GM12874 (cell line): Measurements from ENCODE around the gene PRXL2A.

Source experiments
- CTCF ChIP-seq: IDR thresholded peaks from 2 replicates; pipeline ENCODE4 v1.5.1; 2011; ENCODE audit warnings: low read depth, mild to moderate bottlenecking, control low read depth, low read length, moderate library complexity; ENCODE audit not compliant: insufficient read depth

Gene PRXL2A

DNA sequence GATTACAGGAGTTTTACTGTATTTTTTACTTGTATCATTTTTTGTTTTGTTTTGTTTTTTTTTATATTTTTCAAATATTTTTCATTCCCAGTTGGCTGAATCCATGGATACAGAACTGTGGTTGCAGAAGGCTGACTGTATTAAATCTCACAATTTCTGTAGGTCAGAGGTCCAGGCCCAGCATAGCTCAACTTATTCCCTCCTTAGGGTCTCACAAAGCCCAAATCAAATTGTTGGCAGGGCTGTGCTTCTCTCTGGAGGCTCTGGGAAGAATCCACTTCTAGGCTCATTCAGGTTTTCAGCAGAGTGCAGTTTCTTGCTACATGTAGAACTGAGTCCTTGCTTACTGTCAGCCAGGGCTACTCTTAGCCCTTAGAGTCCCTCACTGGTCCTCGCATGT, 68.3 kb downstream of the PRXL2A start:
- no peak for TF ChIP-seq CTCF

DNA sequence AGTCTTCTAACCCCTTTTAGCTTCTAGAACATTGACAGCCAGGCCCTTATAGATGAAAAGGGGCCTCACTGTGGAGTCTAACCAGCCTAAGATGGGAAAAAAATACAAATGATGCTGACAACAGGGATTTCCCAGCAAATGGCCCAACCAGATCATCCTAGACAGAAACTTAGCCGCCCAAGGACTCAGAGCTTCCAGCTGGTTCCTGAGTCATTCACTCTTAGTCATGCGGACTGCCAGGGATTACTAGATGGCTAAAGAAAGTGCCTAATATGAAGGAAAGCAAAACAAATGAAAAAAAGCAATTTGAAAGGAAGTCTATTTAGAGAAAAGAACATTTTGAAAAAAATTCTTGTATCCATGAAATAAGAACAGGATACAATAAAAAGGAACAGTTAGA, 69.5 kb downstream of the PRXL2A start:
- TF ChIP-seq CTCF, result no peak

GRCh38 chr10:80480852-80481251, 72.5 kb downstream of the PRXL2A start:
- no peak for TF ChIP-seq CTCF

DNA sequence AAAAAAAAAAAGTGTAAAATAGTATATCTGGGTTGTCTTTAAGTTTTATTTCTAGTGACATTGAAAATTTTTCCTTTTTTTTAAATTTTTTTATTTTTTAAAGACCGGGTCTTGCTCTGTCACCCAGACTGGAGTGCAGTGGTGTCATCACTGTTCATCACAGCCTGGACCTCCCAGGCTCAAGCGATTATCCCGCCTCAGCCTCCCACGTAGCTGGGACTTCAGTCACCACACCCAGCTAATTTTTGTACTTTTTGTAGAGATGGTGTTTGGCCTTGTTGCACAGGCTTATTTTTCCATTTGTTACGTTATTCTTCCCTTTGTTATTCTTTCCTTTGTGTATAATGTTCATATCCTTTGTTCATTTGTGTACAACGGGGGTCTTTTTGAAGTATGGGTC, 75.9 kb downstream of the PRXL2A start:
- no peak for TF ChIP-seq CTCF

DNA sequence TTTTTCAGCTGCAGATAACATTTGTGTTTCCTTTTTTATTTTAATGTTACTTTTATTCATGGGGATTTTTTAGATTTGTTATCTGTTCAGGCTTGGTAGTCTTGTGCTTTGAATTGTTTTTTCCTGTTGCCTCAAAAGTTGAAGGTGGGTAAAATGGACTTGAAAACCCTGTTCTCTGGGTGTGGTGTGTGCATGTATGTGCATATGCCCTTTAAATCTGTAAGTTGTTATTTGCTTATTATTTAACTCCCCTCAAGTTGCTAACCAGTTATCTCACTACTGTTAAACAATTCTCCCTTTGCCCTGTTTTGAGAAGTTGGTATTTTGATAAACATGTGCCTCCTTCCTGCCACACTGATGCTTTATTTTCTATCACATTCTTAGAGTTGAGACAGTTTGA, 76.3 kb downstream of the PRXL2A start:
- TF ChIP-seq CTCF, result no peak

GRCh38 chr10:80485076-80485945, 77.0 kb downstream of the PRXL2A start:
- TF ChIP-seq CTCF, result no peak

DNA sequence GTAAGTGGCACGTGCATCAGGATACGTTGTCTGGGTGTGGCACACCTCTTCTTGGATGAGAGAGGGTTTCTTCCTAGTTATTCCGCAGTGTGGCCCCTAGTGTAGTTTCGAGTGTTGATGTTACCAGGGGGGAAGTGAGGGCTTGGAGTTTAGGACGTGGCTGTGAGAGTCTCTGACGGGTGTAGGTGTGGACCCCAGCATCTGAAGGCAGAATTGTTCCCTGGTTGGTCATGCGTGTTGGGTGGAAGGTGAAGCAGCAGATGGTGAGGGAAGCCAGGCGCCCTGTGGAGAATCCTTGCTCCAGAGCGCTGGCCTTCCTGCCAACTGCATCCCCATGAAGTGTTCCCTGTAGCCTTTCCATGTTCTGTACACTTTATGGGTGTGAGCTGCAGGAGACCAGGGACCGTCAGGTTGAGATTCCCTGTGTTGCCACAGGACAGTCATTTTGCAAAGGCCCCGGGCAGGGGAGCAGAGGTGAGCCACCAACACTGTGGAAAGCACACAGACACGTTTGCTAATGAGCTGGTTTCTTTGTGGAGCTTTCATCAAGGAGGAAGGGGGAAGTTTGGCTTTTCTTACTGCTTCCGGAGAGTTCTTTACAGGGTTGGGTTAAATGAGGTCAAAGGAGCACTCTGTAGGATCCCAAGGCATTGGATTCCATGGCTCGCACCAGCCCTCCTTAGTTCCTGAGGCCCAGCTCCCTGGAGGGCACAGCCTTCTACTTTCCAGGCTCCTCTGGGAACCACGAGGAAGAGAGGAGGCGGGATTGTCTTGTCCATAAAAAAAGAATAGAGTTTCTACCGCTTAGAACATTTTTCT, 77.8 kb downstream of the PRXL2A start:
- TF ChIP-seq CTCF, result no peak
